GM18508 (cell line): ENCODE results near the gene PRPF40B.

Source experiments
- ATAC-seq: cut with Tn5 transposase; IDR thresholded peaks from one replicate; pipeline ENCODE4 v1.9.1; 2021; ENCODE audit warnings: moderate number of reproducible peaks; ENCODE audit not compliant: insufficient read depth, unreplicated experiment

The PRPF40B gene

GRCh38 chr12:49635036-49635435 lies 11.7 kb downstream of the PRPF40B start:
- no peak for ATAC-seq

GRCh38 chr12:49635656-49636055 lies 12.3 kb downstream of the PRPF40B start:
- ATAC-seq = no peak

DNA sequence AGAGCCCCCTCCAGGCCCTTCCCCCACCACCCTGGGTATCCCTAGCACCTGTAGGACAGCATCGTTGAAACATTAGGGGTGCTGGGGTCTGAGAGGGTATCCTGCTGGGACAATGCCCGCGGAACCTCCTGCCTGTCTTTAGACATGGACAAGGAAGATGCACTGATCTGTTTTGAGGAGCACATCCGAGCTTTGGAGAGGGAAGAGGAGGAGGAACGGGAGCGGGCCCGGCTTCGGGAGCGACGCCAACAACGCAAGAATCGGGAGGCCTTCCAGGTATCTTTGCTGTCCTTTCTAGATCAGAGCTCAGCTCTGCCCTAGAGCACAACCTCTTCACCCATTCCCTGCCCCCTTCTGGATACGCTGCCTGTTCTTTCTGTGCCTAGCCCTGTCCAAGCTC lies 13.2 kb downstream of the PRPF40B start:
- ATAC-seq = no peak

GRCh38 chr12:49636979-49637755 lies 13.8 kb downstream of the PRPF40B start:
- no peak for ATAC-seq

- ATAC-seq = no peak
Measured at GRCh38 chr12:49641748-49642369, 18.5 kb downstream of the PRPF40B start.

- no peak for ATAC-seq
Measured at GRCh38 chr12:49642370-49642802, 19.0 kb downstream of the PRPF40B start.

DNA sequence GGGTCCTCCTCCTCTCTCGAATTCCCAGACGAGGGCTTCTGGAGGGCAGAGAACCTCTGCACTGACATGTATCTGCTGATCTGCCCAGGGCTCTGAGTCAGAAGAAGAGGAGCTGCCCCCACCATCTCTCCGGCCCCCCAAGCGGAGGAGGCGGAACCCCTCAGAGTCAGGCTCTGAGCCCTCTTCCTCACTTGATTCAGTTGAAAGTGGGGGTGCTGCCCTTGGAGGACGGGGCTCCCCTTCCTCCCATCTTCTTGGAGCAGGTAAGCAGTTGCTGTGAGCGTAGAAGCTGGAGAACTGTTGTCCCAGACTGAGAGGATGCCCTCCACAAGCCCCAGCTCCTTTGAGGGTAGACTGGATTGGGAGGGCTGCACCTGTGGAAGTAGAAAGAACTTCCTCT lies 19.8 kb downstream of the PRPF40B start:
- no peak for ATAC-seq

- no peak for ATAC-seq
Measured at GRCh38 chr12:49643961-49644619, 20.7 kb downstream of the PRPF40B start.

- ATAC-seq = no peak
Measured at GRCh38 chr12:49644620-49644994, 21.2 kb downstream of the PRPF40B start.

DNA sequence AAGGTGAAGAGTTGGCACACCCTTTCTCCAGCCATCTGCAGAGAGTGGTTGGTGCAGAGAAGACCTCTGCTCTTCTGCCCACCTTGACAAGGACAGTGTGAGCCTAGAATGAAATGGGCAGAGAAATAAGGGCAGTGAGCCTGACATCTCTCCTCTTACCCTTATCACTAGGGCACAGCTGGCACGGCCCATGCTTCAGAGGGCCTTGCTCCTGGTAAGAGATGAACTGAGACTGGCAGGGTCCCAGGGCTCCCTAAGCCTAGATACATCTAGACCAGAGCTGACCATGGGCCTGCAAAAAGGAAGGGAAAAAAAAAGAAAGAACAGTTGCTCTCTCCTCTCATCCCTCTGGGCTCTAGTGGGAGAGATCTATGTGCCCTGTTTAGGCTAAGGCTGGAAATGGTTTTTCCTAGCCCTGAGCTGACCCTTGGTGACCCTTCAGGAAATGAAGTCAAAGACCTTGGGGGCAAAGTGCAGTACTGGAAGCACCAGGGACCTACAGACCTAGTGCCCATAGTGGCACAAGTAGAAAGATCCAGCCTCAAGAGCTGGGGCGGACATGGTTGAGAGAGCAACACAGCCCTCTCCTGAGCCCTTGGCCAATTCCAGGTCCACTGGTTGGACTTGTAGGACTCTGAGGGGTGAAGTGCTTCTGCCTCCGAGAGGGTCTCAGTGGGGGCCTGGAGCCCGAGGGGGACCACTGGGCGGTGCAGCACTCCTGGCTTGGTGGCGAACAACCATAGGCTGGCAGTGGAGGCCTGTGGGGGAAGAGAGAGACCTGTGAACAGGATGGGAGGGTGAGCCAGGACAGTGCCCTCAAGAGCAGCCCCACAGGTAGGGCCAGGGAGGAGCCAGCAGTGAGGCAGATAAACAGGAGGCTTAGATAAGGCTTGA lies 22.0 kb downstream of the PRPF40B start:
- no peak for ATAC-seq

- ATAC-seq = no peak
Measured at GRCh38 chr12:49646331-49646830, 23.0 kb downstream of the PRPF40B start.

DNA sequence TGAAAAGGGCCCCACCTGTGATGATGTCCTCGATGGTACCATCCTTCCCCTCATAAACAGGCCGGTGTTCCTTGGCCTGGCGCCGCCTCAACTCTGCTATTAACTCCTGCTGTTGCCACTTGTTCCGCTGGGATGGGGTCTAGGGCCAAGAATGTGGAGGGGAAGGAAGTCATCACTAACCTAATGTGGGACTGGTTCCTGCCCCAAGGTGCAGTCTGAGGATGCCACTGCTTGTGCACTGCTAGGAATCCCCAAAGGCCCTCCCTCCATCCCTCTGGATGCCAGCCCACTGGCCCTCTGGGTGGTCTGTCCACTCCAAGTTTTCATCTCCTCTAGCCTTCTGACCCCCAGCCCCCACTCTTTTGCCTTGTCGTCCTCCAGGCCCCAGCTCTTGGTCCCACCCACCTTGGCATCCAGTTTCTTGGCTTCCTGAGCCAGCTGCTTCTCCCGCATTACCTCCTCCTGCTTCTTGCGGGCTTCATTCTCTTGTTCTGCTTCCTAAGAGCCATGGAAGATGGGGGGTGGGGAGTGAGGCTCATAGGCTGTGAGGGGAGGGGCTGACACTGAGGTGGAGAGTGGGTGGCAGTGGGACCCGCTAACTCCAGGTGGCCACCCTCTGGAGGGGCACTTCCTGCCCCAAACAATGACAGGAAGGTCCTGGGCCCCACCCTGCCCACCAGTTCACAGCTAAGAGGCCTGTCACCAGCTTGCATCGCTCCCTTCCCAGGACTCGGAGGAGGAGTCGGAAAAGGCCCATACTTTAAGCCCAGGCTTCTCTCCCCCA lies 23.7 kb downstream of the PRPF40B start:
- no peak for ATAC-seq

GRCh38 chr12:49647827-49648711 lies 24.7 kb downstream of the PRPF40B start:
- no peak for ATAC-seq

- no peak for ATAC-seq
Measured at GRCh38 chr12:49648712-49649003, 25.3 kb downstream of the PRPF40B start.

GRCh38 chr12:49649445-49649844 lies 26.1 kb downstream of the PRPF40B start:
- no peak for ATAC-seq

- no peak for ATAC-seq
Measured at GRCh38 chr12:49649892-49650291, 26.5 kb downstream of the PRPF40B start.

- ATAC-seq = no peak
Measured at GRCh38 chr12:49651855-49652254, 28.5 kb downstream of the PRPF40B start.

DNA sequence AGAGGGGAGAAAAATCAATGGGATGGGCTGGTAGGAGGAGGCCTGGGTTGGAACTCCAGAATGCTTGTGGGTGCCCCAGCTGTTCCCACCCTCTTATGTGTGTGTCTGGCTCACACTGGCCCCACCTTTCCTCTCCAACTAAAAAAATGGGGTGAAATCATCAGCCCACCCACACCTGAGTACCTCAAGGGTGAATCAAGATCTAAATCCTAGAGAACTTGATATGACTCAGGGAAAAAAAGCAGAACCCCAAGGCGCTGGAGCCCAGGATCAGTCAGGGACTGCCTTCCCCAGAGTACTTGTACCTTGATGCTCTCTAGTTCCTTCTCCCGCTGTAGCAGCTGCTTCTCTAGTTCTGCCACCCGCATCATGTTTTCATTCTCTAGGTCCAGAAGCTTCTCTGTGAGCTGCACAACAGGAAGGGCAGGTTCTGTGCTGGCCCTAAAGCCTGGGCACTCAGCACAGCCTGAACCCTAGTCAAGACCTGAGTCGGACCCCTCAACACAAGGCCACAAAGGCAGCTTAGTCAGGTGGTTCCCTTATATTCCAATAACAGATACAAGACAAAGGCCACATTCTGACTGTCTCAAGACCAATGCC lies 29.7 kb downstream of the PRPF40B start:
- no peak for ATAC-seq
